SJSA1 (cell line): ENCODE data around the gene C22orf31. TPM values are rescaled to one million over a fixed set of nuclear protein-coding genes. Genes with fewer than 3 reads are reported as not detected.

Experiments
- DNase-seq, 2 experiments: peaks; one replicate each; pipeline ENCODE4 v3.0.0-alpha.2; 2015 to 2020; ENCODE audit warnings: low spot score in 2 of 2, low read depth in 1 of 2
- H3K27ac ChIP-seq: fragments of 250-450 bp; sonication (Bioruptor Pico); 2 replicates; pipeline ENCODE4 v1.5.1; 2020; ENCODE audit warnings: mild to moderate bottlenecking, moderate library complexity
- H3K27me3 ChIP-seq: fragments of 250-450 bp; sonication (Bioruptor Pico); replicated peaks from 2 replicates; pipeline ENCODE4 v1.5.1; 2020; ENCODE audit warnings: mild to moderate bottlenecking, moderate library complexity
- H3K36me3 ChIP-seq: fragments of 250-450 bp; sonication (Bioruptor Pico); 2 replicates; pipeline ENCODE4 v1.5.1; 2020; ENCODE audit warnings: mild to moderate bottlenecking
- H3K4me1 ChIP-seq: fragments of 250-450 bp; sonication (Bioruptor Pico); replicated peaks from 2 replicates; pipeline ENCODE4 v1.6.1; 2021; ENCODE audit warnings: mild to moderate bottlenecking
- H3K4me3 ChIP-seq: fragments of 250-450 bp; sonication (Bioruptor Pico); 2 replicates; pipeline ENCODE4 v1.5.1; 2020; ENCODE audit warnings: mild to moderate bottlenecking
- H3K9me3 ChIP-seq: fragments of 250-450 bp; sonication (Bioruptor Pico); replicated peaks from 2 replicates; pipeline ENCODE4 v1.5.1; 2020; ENCODE audit warnings: mild to moderate bottlenecking
- total RNA-seq: library from RNA; depleted of rRNA; stranded (reverse); fragments of >200 nt; shearing (Covaris generic); gene quantifications from 2 replicates; pipeline ENCODE4 v1.2.3, GENCODE V29; 2014; rRNA removed

C22orf31 gene
- total RNA-seq: not detected in 2 replicates

DNA sequence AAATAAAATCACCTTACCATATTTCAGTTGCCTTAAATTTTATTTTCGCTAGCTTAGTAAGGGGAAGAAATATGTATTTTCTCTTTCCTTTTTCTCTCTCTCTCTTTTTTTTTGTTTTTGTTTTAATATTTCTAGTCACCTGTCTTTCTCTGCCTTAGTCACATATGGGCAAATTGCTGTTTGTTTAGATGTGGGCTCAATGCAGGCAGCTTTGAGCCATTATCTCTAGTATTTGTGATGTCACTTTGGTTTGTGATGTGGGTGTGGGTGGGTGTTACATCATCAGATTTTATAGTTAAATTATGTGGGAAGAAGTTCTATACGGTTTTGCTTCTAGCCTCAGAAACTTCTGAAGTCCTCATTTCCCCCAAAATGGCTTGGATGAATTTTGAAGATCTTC, at the start of gene C22orf31:
Gene C22orf31, minus strand, starts transcription at position 59 of the 400 bp plus-strand sequence. Its CDS starts 39 bp downstream, at position 20.
- no peak for DNase-seq
- Histone ChIP-seq H3K9me3 (no peaks in the 10 kb centered on the region), H3K36me3 (no peaks in the 10 kb centered on the region), H3K27me3 (no peaks in the 10 kb centered on the region), H3K4me3 (no peak within 1 kb of the TSS), H3K4me1 (no peaks in the 10 kb centered on the region), H3K27ac (no peak within 1 kb of the TSS)

DNA sequence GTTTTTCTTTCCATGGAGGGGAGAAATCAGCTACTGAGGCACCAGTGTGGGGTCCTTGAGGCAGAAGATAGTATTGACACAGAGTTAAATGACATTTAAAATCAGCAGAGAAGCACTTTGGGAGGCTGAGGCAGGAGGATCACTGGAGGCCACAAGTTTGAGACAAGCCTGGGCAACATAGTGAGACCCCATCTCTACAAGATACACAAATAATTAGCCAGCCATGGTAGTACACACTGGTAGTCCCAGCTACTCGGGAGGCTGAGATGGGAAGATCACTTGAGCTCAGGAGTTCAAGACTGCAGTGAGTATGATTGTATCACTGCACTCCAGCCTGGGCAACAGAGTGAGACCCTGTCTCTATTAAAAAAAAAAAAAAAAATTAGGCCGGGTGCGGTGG, 49.3 kb upstream of the C22orf31 start:
- Histone ChIP-seq H3K4me1 (peaks cover 38% of the 10 kb centered on the region), H3K36me3 (no peaks in the 10 kb centered on the region), H3K27ac (no peak overlapping the region), H3K4me3 (no peak overlapping the region), H3K27me3 (no peaks in the 10 kb centered on the region), H3K9me3 (no peaks in the 10 kb centered on the region)
- DNase-seq: no peak

DNA sequence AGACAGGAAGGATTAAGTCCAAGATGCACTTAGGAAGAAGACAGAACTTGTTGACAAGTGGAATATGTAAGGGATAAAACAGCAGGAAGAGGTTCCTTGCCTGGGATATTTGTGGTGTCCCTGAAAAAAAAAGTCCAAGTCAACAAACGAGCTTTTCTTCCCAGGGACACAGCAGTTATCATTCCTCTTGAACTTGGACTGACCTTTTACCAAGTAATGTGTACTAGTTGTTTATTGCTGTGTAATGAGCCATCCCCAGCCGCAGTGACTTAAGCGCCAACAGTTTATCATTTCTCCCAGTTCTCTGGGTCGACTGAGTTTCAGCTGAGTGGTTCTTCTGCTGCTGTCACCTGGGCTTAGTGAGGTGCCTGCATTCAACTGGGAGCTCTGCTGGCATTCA, 48.2 kb upstream of the C22orf31 start:
- H3K4me3 ChIP-seq: no peak overlapping the region
- no peak overlapping the region for H3K27ac ChIP-seq
- no peaks in the 10 kb centered on the region for H3K27me3 ChIP-seq
- H3K4me1 ChIP-seq: peaks cover 38% of the 10 kb centered on the region
- peak in 1 of 2 experiments; percentile 66 for DNase-seq
- H3K9me3 ChIP-seq: no peaks in the 10 kb centered on the region
- H3K36me3 ChIP-seq: no peaks in the 10 kb centered on the region

DNA sequence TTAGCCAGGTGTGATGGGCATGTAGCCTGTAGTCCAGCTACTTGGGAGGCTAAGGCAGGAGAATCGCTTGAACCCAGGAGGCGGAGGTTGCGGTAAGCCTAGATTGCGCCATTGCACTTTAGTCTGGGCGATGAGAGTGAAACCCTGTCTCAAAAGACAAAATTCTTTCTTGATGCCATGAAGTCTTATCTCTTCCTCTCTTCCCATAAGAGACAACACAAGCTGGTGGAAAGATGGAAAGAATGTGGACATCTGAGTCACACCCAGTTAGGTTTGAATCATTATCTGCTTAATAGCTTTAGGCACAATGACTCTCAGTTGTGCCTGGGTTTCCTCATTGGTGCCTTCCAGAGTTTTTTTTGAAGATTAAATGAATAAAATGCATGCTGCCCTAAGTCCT, 46.5 kb upstream of the C22orf31 start:
- no peak overlapping the region for H3K4me3 ChIP-seq
- DNase-seq: peak in 1 of 2 experiments; percentile 29
- H3K9me3 ChIP-seq: no peaks in the 10 kb centered on the region
- no peaks in the 10 kb centered on the region for H3K36me3 ChIP-seq
- no peak overlapping the region for H3K27ac ChIP-seq
- peaks cover 31% of the 10 kb centered on the region for H3K4me1 ChIP-seq
- no peaks in the 10 kb centered on the region for H3K27me3 ChIP-seq

DNA sequence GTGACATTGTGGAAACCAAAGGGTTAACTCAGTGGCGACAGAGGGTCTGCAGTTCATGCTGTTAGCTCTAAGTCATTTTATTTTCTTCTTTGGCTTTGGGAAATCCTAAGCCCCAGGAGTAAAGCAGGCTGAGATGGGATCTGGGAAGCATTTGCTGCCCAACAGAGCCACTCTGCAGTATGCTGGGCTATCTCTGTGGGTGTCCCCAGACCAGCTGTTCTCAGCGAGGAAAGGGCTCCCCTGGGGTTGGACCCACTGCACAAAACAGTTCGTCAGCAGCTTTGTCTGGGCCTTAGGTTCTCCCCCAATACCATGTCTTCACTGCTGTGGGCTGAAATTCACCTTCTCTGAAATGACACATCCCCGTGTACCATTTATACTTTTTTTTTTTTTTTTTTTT, 45.2 kb upstream of the C22orf31 start:
- Histone ChIP-seq H3K36me3 (no peaks in the 10 kb centered on the region), H3K27me3 (no peaks in the 10 kb centered on the region), H3K9me3 (no peaks in the 10 kb centered on the region), H3K4me3 (no peak overlapping the region), H3K4me1 (peaks cover 26% of the 10 kb centered on the region), H3K27ac (no peak overlapping the region)
- no peak for DNase-seq

DNA sequence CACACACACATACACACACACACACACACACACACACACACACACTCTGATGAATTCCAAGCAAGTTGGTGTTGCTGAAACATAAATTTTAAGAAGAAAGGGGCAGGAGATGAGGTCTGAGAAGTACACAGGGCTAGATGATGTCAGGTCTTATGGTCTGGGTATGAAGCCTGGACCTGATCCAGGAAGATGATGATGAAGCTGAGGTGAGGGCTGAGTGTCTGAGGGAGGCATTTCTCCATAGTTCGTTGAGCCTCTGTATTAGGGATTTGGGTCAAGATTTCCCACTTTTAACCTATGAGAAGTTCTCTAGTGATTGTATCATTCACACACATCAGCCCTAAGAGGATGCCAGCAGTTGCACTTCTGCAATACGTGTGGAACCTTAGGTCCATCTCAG, 43.8 kb upstream of the C22orf31 start:
- H3K4me1 ChIP-seq: peaks cover 26% of the 10 kb centered on the region
- no peaks in the 10 kb centered on the region; the same call in 1 of the 2 replicates for H3K36me3 ChIP-seq
- DNase-seq: no peak
- H3K4me3 ChIP-seq: no peak overlapping the region
- H3K9me3 ChIP-seq: no peaks in the 10 kb centered on the region
- no peak overlapping the region for H3K27ac ChIP-seq
- no peaks in the 10 kb centered on the region for H3K27me3 ChIP-seq

DNA sequence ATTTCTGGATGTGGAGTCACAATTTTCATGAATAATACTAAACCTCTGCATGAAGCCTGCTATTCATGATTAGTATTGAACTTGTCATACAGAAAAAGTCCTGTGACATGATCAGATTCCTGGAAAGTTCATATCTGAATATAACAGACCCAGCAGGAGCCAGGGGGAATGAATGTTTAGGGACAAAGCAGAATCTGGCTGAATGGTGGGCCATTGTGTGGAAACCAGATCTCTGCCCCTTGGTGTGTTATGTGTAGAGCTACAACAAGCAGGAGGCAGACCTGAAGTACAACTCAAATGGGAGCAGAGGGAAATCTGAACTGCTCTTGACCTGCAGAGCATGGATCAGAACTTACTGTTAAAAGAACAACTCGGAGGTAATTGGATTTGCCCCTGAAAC, 41.5 kb upstream of the C22orf31 start:
- Histone ChIP-seq H3K36me3 (no peaks in the 10 kb centered on the region; the same call in 1 of the 2 replicates), H3K4me1 (peaks cover 5% of the 10 kb centered on the region), H3K9me3 (no peaks in the 10 kb centered on the region), H3K27me3 (no peaks in the 10 kb centered on the region), H3K27ac (no peak overlapping the region), H3K4me3 (no peak overlapping the region)
- no peak for DNase-seq

DNA sequence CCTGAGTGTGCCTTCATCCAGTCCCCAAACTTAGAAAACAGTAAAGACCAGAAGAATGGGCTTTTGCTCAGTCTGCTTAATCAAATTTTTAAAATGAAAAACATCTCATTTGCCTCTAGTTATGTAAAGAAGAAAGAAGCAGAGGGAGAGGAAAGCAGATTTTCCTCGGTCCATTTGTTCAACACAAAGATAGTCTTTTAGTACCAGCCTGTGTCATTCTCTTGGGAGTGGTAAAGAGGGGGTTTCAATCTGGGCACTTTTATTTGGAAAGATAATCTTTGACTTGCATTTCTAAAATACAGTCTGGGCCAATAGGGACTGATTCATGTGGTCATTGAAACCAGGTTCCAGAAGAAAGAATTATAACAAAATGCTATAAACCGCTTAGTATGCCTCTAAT, 40.7 kb upstream of the C22orf31 start:
- DNase-seq: no peak
- H3K4me3 ChIP-seq: no peak overlapping the region
- no peaks in the 10 kb centered on the region for H3K4me1 ChIP-seq
- H3K9me3 ChIP-seq: no peaks in the 10 kb centered on the region
- H3K27me3 ChIP-seq: no peaks in the 10 kb centered on the region
- no peaks in the 10 kb centered on the region; the same call in 1 of the 2 replicates for H3K36me3 ChIP-seq
- no peak overlapping the region for H3K27ac ChIP-seq

DNA sequence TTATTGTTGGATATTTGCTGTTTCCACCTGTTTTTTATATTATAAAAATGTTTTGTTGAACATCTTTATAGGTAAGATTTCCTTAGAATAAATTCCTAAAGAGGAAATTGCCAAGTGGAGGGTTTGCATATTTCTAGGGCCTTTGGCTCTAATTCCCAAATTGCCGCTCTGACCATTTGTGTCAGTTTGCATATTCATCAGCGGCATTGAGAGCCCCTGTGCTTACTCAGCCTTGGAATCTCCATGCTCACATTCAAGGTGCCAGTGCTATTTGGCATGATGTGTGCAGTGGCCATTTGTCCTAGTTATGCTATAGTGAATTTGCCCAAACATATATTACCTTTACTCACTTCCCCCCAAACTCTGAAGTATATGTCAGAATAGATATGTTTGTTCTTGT, 36.7 kb upstream of the C22orf31 start:
- H3K9me3 ChIP-seq: no peaks in the 10 kb centered on the region
- no peaks in the 10 kb centered on the region for H3K27me3 ChIP-seq
- H3K4me3 ChIP-seq: no peak overlapping the region
- no peaks in the 10 kb centered on the region; the same call in 1 of the 2 replicates for H3K36me3 ChIP-seq
- H3K4me1 ChIP-seq: peaks cover 9% of the 10 kb centered on the region
- no peak overlapping the region for H3K27ac ChIP-seq
- DNase-seq: no peak

DNA sequence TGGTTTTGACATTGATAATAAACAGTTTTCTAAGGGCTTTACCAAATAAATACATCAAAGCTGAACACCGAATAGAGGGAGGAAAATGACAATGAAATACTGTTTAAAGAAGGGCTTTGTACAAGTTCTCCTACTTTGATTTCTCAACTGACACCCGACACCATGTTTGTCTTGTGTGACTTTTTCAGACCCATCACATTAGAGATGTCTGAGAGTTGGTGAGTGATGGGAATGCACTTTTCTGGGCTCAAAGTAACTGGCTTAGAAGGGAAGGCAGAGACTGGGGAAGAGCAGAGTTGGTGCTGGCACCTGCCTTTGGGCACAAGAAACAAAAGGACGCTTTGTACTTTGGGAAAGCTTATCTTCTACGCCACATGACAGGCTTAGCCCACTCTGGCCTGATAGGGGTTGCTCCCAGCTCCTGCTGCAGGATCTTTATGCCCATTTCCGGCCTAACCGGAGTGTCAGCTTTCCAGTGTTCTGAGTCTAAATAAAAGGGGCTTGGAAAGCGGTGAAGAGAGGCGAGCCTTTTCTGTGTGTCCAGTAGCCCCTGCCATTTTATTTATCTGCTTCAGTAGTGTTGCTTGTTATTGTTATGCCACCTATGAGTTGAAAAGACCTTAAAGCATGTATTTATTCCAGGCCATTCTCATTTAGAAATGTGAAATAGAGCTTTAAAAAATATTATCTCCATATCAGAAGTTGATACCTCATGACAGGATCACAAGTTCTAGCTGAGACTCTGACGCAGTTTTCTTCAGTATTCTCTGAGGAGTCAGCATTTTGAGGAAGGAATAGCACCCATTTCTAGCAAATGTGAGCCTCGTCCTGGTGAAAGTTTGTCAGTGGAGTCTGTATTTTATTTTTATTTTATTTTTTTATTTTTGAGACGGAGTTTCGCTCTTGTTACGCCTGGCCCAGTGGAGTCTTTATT, 35.4 kb upstream of the C22orf31 start:
- no peak for DNase-seq
- Histone ChIP-seq H3K4me3 (no peak overlapping the region), H3K36me3 (no peaks in the 10 kb centered on the region; the same call in 1 of the 2 replicates), H3K27ac (no peak overlapping the region), H3K4me1 (peaks cover 12% of the 10 kb centered on the region), H3K9me3 (no peaks in the 10 kb centered on the region), H3K27me3 (no peaks in the 10 kb centered on the region)

DNA sequence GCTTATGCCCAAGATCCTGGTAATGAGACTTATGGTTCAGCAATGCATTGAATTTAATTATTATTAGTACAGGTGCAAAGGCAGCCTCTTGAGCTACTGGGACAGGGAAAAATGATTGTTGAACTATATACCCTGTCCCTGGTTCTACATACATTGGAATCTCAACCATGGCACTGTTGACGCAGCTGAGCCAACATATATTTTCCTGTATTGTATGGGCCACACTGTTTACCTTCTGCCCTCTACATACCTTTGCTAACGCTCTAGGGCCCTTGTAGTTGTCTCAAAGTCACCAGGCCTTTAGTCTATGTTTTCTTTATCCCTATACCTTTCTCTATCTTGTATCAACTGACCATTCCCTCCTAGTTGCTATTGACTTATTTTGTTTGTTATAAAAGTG, 33.8 kb upstream of the C22orf31 start:
- H3K4me1 ChIP-seq: peaks cover 12% of the 10 kb centered on the region
- no peaks in the 10 kb centered on the region for H3K27me3 ChIP-seq
- no peak for DNase-seq
- H3K36me3 ChIP-seq: no peaks in the 10 kb centered on the region; the same call in 1 of the 2 replicates
- H3K9me3 ChIP-seq: no peaks in the 10 kb centered on the region
- no peak overlapping the region for H3K4me3 ChIP-seq
- no peak overlapping the region for H3K27ac ChIP-seq

DNA sequence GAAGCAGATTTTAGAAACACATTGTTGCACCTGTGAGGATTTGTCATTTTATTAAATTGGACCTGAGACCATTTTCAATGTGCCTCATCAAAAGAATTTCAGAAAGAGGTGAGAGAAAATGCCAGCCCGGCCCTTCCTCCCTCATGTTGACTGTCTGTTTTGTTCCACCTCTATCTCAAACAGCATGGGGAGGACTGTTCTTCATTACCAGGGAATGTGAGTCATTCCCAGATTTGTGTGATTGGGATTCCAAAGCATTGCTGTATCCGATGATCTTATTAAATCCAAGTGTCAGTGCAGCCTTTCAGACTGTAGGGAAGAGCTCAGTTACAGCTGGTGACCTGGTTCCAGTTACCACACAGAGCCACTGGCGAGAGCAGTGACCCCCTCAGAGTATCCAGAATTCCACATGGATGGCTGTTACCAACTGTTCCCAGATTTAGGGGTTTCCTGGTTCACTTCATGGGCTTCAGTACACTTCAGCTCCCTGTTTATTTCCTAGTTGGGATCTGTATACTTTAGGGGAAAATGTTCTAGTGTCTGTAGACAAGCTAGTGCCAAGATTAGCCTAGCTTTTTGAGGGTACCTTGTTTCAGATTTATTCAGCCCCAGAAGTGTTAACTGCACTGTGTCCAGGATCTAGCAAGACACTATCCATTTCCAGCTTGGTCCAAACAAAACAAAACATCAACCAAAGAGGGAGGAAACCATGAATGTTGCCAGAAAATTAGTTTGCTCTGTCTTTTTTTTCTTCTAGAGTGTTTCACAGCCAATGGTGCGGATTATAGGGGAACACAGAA, 32.1 kb upstream of the C22orf31 start:
- Histone ChIP-seq H3K27me3 (no peaks in the 10 kb centered on the region), H3K27ac (no peak overlapping the region), H3K4me1 (peaks cover 12% of the 10 kb centered on the region), H3K4me3 (no peak overlapping the region), H3K9me3 (no peaks in the 10 kb centered on the region), H3K36me3 (no peaks in the 10 kb centered on the region; the same call in 1 of the 2 replicates)
- DNase-seq: peak in 1 of 2 experiments; percentile 41

DNA sequence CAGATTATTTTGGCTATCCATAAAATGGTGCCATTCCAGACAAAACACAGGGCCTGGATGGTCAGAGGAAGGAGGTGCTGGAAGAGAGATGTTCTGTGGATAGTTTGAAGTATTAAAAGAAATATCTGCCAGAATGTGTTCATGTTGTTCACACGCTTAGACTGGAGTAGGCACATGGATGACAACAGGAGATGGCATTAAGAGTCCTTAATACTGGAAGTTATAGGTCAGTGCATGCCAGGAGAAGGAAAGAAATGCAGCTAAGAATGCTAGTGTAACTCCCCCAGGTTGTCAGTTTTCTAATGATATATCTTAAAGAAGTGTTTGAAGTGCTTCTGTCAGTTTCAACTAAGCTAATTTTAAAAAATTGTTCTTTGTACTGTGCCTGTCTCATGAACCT, 31.4 kb upstream of the C22orf31 start:
- Histone ChIP-seq H3K36me3 (no peaks in the 10 kb centered on the region; the same call in 1 of the 2 replicates), H3K27ac (no peak overlapping the region), H3K4me3 (no peak overlapping the region)

DNA sequence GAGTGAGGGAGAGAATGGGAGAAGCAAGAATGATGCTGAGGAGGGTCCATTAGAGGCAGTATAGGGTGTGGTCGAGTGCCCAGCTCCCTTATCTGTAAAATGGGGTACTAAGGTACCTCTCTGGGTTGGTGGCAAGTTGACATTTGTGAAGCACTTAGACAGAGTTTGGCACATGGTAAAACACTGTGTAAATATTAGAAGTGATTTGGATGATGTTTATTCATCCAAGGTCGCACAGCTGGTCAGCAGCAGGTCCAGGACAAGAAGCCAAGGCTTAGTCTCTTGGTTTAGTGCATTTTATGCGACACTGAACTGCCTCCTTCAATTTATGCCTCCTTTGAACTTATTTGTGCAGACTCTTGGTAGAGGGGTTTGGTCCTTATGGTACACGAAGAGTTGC, 30.6 kb upstream of the C22orf31 start:
- DNase-seq: no peak
- H3K27ac ChIP-seq: no peak overlapping the region

More for the DNA sequence above, 31.4 kb upstream of the C22orf31 start:
- DNase-seq: no peak
- H3K4me1 ChIP-seq: peaks cover 12% of the 10 kb centered on the region
- no peaks in the 10 kb centered on the region for H3K9me3 ChIP-seq
- no peaks in the 10 kb centered on the region for H3K27me3 ChIP-seq

More for the DNA sequence above, 30.6 kb upstream of the C22orf31 start:
- Histone ChIP-seq H3K4me1 (peaks cover 12% of the 10 kb centered on the region), H3K36me3 (no peaks in the 10 kb centered on the region; the same call in 1 of the 2 replicates), H3K4me3 (no peak overlapping the region), H3K27me3 (no peaks in the 10 kb centered on the region), H3K9me3 (no peaks in the 10 kb centered on the region)
